Stimulated activated CD4-positive, alpha-beta T cell treated with anti-CD3 and anti-CD28 coated beads, Interleukin-1b, Interleukin-23, amount 100 ng/mL, for 48 hours (primary cell): Measurements from ENCODE around the gene P3H1.

Source experiments
- DNase-seq: peaks from one replicate; pipeline ENCODE4 v3.0.0-alpha.2; 2020

The P3H1 gene

DNA sequence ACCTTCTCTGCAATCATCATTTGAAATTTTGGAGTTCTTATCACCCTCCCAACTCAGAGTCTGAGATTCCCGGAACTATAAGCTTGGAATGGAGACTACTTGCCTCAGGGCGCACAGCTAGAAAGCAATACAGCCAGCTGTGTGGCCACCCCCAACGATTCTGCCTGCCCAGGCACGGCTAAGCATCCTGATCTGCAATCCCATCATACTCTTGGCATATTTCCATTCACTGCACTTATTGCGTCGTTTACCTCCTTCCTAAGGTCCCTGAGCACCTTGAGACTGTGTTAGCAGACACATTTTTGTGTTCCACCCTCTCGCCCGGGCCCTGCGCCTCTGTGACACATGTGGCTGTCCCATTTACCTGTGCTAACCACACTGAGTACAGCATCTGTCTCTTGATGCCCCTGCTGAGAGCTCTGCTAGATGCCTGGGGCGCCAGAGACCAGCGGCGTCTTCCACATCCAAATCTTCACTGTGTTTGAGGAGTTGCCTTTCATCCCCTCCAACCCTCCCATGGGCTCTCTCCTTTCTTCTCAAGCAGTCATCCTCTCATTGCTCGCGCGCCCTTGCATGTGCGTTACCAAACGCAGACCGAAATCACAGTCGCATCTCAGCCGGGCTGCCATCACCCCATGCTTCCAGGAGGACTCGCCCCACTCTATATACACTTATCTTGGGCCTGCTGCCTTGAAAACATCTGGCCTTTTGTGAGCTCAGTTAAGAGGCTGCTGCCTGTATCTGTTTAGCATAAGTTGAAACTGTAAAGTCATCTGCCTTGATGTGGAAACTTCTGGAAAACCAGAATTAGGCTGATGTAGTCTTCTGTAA lies 23.3 kb downstream of the P3H1 start:
- no peak for DNase-seq

DNA sequence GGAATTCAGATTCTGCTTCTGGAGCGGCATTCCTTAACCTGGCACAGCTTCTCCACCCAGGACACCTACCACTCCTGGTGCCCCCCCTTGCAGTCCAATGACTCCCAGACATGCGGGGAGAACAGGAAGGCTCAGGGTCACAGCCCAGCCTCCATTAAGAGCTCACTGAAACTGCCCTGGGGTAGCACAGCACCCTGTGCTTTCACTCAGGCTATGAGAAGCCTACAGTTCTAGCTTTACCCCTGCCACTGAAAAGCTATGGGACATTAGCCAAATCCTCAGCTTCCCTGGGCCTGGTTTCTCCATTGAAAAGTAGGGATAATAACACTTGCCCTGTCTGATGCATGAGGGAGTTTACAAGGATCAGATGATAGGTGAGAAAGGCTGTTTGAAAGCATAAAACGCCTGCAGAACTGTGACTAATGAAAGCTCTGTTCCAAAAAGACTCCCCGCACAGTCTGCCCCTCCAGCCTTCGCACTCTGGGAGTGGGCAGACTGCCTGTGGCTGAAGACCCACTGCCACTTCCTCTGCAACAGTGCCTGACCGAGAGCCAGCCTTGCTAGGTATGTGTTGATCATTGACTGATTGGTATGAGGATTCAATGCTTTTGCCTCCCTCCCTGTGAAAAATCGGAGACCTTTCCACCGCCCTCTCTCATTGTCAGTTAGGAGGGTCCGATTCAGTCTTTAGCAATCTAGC lies 24.1 kb downstream of the P3H1 start:
- no peak for DNase-seq

DNA sequence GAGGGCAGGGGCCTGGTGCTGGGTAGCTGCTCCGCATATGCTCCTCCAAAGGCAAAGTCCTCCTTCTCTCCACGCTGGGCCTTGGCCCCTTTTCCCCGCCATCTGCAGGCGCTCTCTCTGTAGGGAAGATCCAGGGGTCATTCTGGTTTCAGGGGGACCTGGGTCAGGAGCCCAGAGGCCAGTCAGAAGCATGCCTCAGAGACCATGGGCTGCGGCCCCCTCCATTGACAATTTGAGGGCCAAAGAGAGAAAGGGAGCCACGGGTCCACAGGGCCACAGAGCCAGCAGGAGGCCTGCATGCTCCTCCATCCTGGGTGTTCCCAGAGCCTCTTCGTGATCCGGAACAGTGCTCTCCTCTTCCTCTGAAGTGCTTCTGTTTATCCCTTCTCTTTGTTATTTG lies 24.7 kb downstream of the P3H1 start:
- no peak for DNase-seq

DNA sequence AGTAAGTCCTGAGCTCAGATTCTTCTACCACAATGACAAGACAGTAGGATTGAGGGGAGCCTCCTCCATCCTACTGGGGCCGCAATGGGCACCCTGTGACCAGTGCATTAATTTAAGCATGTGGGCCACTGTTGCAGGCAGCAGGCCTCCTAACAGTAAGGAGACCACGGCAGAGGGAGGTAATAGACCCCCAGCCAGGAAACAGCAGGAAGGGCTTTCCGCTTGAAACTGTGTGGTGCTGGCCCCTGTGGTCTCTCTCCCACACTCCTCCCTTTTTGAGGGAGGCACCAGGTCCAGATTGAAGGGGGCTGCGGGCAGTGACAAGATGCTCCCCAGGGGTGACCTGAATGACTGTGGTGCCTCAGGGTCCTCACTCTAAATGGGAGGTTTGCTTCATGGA lies 25.1 kb downstream of the P3H1 start:
- DNase-seq = no peak

DNA sequence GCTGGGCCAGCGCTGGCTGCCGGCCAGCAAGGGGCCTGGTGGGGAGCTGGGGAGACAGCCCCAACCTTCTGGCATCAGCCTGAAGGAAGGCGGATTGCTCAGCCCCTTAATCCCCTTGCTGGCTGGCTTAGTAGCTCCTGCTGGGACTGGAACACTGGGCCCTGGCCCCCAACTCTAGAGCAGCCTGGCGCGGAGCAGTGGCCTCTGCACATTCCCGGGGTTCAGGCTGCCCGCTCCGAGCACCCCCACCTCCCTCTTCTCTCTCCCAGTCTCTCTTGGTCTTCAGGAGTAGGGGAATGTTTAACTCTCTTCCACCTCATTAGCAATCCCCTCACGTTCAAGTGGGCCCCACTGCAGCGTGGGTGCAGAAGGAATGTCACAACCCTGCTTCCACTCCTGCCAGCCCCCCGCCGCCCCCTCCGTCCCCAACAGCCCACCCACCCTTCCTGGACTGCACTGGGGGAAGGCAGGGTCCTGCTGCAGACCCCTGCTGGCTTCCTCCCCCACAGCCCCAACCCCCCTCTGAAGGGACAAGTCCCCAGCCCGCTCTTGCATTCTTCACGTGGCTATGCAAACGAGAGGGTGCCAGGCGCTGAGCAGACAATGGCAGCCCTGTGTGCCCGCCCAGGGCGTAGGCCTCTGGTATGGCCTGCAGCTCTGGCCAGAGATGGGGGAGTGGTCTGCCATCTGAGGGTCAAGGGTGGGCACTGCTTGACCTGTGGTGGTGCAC lies 25.8 kb downstream of the P3H1 start:
- no peak for DNase-seq

DNA sequence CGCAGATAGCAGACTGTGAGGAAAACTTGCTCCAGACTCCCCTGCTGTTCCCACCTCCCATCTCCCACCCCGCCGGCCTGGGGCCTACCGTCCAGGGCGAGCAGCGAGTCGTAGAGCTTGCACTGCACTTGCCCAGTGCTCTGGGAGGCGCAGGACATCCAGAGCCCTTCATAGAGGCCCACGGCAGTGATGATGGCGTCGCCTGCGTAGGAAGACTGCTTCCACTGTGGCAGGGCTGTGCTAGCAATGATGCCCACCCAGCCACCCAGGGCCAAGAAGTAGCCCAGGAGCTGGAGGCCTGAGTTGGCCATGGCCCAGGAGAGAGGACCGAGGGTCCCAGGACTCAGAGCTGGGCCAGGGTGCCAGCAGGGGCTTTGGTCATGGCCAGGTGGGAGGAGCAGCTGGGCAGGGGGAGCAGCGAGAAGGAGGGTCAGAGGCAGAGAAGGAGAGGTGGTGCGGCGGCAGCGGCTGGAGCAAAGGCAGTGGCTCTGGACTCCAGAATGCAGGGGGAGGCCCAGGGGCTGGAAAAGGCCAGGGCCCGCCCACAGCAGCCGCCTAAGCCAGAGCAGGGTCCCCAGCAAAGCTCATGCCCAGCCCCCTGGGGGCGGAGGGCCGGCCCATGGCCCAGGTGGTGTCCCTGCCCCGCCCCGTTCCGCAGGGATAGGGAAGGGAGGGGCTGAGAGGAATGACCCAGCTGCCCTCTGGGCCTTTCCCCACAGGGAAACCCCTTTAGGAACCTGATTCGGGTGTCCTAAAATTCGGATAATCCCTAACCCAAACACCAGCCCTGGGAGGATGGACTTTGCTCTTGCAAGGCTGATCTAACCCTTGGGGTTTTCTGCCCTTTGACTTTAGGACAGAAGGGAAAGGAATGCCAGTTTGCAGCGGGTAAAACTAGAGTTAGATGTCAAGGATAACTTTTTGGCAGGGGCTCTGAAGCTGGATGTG lies 26.8 kb downstream of the P3H1 start, which contains the start of gene CLDN19:
Gene CLDN19 (minus strand): TSS at position 484 of the 948 bp plus-strand sequence. CDS start 173 bp downstream, at position 311.
- no peak for DNase-seq

DNA sequence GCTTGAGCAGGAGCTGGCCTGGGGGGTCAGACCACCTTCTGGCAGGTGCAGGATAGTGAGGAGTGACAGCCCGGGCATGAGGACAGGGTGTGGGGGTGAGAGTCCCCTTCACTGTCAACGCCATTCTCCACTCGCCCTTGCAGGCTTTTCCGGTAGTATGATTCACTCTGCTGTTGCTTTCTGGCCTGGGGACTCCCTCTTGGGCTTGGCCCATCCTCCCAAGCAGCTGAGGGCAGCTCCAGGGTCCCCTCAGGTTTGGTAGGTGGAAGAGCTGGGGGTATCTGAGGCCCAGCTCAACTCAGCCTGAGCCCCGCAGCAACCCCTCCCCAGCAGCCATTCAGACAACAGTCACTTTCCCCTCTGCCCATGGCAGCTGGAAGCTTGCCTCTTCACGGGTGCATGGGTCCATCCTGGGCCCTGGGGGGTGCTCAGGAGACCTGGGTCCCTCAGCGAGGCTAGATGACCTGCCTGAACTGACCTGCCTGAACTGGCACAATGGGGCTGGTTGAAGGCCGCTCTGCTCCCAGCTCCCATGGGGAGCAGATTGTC lies 28.1 kb downstream of the P3H1 start:
- no peak for DNase-seq

DNA sequence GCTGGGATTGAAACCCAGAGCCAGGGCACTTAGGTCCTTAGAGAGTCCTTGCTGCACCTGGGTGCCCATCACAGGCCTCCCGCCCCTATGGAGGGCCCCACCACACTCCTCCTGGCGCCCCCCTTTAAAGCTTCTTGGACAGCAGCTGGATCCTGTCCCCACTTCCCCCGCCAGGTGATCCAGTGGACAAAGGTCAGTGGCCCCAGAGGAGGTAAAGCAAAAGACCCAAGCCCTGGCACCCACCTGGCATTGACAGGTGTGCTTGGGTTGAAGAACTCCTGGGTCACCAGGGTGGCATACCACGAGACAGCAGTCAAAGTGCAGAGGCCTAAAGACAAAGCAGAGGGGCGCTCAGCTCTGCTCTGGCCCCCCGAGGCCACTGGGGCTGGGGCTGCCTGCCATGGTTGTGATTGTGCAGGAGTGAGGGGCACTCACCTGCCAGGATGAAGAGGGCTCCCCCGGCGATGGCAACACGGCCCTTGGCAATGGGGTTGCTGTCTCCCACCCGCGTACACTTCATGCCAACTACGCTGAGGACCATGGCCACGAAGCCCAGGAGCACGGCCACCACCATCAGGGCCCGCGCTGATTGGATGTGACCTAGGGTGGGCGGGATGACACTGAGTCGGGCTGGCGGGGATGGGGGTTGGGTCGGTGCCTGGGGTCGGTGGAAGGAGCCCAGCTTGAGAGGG lies 28.7 kb downstream of the P3H1 start:
- no peak for DNase-seq

DNA sequence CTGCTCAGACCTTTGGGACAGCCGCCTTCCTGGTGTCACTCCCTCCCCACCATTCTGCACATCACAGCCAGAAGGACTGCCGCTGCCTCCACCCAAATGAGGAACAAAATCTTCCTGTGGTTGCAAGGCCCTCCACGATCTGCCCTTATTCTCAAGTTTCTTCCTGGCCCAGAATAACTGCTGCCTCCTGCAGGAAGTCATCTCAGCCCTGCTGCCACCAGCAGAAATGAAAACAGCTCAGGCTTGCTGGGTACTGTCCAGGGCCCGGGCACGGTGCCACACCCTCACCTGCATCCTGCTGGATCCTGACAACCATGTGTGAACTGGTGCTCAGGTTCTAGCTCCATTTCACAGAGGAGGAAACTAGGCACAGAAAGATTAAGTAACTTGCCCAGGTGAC lies 29.6 kb downstream of the P3H1 start:
- no peak for DNase-seq

DNA sequence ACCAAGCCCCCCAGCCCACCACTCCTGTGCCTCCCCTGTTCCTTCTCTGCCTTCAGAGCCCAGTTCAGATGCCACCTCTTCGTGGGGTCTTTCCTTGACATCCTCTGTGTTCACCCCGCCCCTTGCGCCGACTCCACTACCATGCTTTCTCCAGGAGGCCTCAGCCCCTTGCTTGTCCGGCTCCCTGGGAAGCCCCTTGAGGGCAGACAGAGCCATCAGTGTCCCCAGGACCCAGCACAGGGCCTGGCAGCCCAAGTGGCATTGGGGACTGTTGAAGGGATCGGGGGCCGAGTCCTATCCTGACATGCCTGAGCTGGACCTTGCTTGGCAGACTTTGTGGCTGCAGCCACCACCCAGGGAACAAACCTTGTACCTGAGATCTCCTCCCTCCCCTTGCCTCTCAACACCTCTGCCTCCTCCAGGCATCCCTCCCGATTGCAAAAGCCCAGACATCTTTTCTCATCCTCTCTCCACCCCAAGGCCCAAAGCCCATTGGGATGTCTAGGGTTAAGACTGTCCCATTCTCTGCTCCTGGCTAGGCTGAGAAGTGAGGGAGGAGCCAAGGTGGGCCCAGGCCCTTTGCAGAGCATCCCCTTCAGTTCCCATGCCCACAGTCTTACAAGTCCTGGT lies 30.1 kb downstream of the P3H1 start:
- DNase-seq = no peak

DNA sequence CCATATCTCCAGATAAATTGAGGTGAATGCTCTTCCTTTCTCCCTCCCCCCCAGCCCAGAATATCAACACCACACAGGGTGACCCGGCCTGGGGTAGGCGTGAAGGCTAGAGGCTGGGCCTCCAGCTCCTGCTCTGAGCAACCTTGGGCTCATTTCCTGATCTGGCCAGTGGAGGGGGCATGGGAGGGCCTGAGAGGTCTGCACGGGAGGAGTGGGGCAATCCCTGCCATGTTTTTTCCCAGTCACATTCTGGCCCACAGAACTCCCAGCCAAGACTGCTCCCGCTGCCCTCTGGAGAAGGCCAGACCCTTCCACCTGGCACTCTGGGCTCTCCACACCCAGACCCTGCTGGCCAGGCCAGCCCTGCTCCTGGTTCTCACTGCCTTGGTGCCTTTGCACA lies 30.7 kb downstream of the P3H1 start:
- no peak for DNase-seq

DNA sequence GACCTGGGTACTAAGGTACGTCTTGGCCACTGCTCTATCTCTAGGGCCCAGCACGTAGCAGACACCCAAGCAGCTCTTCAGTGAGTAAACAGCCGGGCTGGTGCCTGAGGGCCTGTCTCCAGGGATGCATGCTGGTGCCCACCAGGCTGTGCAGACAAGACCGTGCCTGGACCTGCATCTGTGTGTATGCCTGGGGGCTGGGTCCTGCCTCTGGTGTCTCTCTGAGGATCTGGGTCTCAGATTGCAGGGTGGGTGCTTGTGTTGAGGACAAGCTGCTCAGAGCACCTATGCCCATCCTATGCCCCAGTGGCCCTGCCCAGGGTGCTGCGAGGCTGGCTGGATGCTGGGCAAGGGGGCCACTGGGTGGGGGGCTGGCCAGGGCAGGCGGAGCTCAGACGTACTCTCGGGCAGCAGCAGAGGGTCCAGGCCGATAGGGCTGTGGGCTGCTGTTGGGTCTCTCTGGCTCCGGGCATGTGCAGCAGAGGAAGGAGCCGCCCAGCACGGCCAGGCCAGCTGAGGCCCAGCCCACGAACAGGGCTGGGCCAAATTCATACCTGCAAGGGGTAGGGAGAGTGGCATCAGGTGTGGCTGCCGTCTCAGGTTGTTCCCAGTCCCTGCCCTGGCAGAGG lies 31.2 kb downstream of the P3H1 start:
- no peak for DNase-seq

DNA sequence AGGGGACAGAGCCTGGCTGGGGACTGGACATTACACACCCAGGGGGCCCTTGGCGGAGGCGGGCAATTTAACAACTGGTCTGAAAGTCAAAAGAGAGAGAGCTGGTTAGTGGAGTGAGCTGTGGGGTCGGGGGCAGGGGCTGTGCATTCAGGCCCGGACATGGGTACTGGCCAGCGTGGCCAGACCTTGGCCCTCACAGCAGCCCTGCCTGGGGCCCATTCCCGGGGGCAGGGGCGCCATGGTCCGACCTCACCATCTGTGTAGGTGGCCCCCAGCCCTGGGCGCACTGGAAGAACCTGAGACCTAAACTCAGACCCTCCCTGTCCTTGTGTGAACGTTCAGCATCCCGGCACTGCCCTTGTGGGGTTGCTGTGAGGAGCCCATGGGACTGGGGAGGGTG lies 31.8 kb downstream of the P3H1 start:
- DNase-seq = no peak

DNA sequence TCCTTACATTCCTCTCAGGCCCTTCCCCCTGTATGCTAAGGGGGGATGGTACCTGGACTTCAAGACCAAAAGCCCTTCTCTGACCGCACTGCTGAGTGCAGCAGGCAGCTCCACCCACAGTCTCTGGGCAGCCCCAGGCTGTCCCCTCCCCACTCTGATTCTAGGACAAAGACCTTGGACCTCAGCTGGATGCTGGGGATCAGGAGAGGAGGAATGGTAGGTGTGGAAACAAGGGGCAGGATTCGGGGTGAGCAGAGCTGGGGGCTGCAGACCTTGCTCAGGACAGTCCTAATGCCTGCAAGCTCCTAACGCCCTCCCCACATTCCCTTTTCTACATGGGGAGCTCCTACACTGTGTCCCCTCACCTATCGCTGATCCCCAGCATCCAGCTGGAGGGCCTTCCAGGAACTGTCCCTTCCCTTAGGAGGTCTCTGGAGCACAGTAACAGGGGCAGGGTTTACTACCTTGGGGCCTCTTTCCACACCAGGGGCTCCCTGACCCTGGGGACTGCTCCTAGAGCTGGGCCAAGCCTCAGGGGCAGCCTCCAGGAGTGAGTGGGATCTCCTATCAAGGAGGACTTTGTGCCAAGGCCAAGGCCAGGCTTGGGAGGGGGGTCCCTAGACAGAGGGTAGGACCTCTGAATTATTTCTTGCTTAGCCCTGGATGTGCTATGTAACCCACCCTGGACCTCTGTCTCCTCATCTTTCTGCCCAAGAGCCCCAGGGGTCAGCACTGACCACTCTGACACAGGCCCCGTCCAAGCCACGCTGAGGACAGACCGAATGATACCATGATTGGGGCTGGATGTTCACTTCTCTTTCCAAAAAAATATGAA lies 32.4 kb downstream of the P3H1 start:
- no peak for DNase-seq

DNA sequence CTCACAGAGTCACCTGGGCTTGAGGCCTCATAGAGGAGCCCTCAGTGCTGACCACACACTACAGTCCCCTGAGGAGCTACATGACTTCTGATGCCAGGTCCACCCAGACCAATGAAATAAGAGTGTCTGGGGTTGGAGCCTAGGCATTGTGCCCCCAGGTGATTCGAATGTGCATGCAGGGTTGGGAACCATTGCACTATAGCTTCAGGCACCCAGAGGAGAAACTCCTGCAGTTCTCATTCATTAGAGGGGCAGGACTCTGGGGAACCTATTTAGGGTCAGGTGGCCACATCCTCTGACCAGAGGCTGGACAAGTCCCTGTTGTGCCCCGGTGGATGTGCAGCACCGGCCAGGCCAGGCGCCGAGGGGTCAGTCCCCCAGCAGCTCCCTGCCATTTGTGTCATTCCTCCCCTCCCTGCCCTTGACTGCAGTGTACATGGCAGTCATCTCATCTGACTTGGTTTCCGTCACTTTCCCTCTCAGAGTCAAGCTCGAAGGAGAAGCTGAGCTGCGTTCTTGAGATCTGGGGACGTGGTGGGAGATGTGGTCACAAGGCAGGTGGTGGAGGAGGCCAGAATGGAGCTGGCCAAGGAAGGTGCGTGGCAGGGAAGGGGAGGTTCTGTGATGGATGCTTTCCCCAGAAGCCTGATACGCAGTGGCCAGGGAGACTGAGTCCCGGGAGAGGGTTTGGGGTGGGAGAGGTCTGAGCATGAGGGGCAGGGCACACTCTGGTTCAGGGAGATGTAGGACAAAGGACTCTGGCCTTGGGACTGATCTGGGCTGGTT lies 33.2 kb downstream of the P3H1 start:
- DNase-seq = no peak

DNA sequence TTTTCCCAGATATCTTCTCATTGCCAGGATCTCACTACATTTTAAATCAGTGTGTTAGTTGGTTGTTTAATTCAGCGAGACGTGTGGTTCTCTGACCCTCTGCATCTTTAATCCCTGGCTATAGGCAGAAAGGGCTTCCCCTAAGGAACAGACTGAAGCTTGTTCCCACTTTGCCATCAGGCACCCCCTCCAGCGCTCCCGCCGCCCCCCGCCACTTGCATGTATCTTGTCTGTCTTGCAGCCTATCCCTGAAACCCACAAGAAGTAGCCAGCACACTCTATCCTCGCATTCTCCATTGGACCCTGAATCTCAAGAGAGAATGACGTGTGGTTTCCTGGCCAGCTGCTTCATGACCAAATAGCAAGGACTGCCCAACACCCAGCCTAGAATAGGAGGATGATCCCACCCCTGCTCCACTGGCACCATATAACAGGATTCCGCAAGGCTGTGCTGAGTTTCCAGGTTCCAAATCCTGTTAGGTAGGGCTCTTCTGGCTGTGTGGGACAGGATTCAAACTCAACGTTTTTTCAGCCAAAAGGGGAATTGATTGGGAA lies 34.6 kb downstream of the P3H1 start:
- DNase-seq = no peak

DNA sequence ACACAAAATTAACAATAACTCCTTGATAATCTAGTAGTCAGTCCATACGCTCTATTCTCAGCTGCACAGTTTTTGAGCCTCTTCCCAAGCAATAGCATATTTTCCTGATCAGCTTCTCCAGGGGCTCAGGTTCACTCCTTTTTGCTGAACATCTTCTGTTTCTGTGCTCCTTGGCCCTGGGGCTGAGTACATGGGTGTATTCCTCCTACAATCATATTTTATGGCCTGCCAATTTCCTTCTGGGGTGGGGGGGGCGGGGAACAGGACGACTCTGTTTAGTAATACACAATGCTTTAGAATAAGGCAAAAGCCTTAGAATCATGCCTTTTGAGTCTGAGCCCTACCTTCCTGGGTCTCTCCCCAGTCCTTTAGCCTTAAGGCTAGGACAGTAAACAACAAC lies 35.2 kb downstream of the P3H1 start:
- no peak for DNase-seq

DNA sequence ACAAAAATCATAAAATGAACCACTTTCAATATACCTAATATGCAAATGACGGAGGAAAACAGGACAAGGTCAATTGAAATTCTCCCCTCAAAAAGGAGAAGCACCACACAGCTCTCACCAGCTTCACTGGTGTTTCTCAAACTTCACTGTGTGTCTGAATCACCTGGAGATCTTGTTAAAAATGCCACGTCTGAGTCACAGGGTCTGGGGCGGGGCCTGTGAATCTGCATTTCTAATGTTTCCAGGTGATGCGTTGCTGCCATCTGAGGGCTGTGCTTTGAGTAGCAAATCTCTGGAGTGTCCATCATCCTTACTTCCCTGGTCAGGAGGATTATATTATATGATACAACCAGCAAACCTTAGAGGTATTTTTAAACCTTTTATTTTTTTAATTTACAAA lies 35.8 kb downstream of the P3H1 start:
- peak; percentile 72 for DNase-seq

DNA sequence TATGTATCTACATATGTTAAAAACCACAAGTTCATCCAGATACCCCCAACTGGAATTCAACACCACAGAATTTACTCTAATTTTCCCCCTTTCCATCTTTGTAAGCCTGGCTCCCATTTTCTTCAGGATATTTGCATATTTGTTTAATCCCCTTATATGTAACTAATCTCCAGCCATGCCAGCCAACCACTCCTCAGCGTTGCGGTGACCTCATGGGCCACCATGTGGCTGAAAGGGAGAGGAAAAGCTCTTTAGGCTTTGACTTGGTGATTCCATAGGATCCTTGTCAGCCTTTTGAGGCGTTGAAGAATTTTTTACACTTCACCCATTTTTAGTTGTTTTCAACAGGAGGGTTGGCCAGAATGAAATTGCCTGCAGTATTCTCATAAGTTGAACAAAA lies 36.8 kb downstream of the P3H1 start:
- DNase-seq = no peak
